Measurements from ENCODE around the gene LPP. TPM values are rescaled to one million over a fixed set of nuclear protein-coding genes. Genes with fewer than 3 reads are reported as not detected.
A peak's percentile ranks its signal among the peaks of the same experiment; 100 is the strongest.

The LPP gene
- total and polyA plus RNA-seq, 8 donors, result 4.9 to 84.4 (median 45.9) TPM

DNA sequence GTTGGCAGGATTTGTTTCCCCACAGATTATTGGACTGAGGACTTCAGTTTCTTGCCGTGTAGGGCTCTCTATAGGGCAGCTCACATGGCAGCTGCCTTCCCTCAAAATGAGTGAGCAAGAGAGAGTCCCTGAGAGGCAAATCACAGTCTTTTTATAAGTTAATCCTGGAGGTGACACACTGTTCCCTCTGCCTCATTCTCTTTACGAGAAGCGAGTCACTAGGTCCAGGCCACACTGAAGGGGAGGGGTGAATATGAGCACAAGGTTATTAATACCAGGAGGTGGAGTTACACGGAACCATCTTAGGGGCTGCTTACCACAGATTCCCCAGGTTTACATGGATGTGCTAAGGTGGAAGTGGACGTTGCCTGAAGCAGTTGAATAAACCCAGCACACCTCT, 77.0 kb downstream of the LPP start:
- peaks cover 4 to 9% (median 5%) of the 10 kb centered on the region in 3 donors for H3K4me1 ChIP-seq
- H3K27ac ChIP-seq, result no peak overlapping the region
- WGBS, 2 donors, result 90% methylated on average over 5 of the region's 5 CpGs
- FAIRE-seq (no peak), ATAC-seq (no peak), DNase-seq (no peak)
- no peak overlapping the region for H3K4me3 ChIP-seq
- H3K36me3 ChIP-seq, result no peaks in the 10 kb centered on the region
- intact Hi-C loops (cut with DNase I), result no loop called here
- no peaks in the 10 kb centered on the region for H3K27me3 ChIP-seq
- TF ChIP-seq, protein P1, sequence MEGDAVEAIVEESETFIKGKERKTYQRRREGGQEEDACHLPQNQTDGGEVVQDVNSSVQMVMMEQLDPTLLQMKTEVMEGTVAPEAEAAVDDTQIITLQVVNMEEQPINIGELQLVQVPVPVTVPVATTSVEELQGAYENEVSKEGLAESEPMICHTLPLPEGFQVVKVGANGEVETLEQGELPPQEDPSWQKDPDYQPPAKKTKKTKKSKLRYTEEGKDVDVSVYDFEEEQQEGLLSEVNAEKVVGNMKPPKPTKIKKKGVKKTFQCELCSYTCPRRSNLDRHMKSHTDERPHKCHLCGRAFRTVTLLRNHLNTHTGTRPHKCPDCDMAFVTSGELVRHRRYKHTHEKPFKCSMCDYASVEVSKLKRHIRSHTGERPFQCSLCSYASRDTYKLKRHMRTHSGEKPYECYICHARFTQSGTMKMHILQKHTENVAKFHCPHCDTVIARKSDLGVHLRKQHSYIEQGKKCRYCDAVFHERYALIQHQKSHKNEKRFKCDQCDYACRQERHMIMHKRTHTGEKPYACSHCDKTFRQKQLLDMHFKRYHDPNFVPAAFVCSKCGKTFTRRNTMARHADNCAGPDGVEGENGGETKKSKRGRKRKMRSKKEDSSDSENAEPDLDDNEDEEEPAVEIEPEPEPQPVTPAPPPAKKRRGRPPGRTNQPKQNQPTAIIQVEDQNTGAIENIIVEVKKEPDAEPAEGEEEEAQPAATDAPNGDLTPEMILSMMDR (IDR thresholded peaks at IDR 0.05), result no peak
- no peaks in the 10 kb centered on the region for H3K9me3 ChIP-seq

DNA sequence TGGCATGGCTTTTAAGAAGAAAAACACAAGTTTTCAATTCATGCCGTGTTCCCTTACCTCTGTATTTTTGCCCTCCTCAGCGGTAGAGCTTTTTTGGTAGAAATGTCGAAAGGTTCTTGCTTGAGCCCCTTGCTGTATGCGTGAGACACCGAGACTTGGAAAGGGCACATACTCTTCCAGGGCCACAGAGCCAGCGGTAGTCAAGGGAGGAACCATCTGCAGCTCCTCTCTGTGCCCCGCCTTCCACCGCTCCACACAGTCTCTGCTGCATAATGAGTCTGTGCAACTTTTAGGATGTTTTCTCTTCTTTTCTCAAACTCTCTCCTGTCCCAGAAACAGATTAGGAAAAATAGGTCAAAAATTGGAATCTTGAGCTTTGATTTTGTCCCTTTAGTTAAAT, 77.5 kb downstream of the LPP start:
- Histone ChIP-seq H3K9me3 (no peaks in the 10 kb centered on the region), H3K27me3 (no peaks in the 10 kb centered on the region), H3K36me3 (no peaks in the 10 kb centered on the region), H3K27ac (no peak overlapping the region), H3K4me1 (peaks cover 4 to 9% (median 5%) of the 10 kb centered on the region in 3 donors), H3K4me3 (no peak overlapping the region)
- TF ChIP-seq, protein P1 (IDR thresholded peaks at IDR 0.05), result no peak
- intact Hi-C loops (cut with DNase I), result no loop called here
- WGBS, 2 donors, result 97 to 98% methylated on average over 8 of the region's 8 CpGs
- ATAC-seq (no peak), DNase-seq (no peak), FAIRE-seq (no peak)

DNA sequence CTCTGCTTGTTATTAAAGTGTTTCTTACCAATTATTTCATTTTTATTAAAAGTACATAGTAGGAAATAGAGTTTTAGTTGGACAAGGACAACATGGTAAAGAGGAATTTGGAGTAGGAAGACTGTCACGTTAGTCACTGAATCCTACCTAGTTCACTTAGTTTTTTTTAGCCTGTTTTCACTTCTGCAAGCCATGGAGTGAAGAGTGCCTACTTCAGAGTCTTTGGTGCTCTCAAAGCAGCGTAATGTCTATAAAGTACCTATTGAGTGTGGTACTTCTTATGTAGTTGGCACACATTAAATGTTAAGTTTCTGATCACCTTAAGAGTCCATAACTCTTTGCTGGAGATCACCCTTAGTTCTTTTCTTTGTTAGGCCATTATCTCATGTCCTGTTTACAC, 78.7 kb downstream of the LPP start:
- no peaks in the 10 kb centered on the region for H3K36me3 ChIP-seq
- no peak for ATAC-seq
- H3K27me3 ChIP-seq, result no peaks in the 10 kb centered on the region
- TF ChIP-seq, protein P1 (IDR thresholded peaks at IDR 0.05), result no peak
- DNase-seq, result no peak
- no peak overlapping the region for H3K4me3 ChIP-seq
- no peaks in the 10 kb centered on the region for H3K9me3 ChIP-seq
- intact Hi-C loops (cut with DNase I), result no loop called here
- FAIRE-seq, result no peak
- 50 to 75% methylated on average over 2 of the region's 2 CpGs for WGBS, 2 donors
- peaks cover 4 to 9% (median 5%) of the 10 kb centered on the region in 3 donors for H3K4me1 ChIP-seq
- no peak overlapping the region for H3K27ac ChIP-seq

DNA sequence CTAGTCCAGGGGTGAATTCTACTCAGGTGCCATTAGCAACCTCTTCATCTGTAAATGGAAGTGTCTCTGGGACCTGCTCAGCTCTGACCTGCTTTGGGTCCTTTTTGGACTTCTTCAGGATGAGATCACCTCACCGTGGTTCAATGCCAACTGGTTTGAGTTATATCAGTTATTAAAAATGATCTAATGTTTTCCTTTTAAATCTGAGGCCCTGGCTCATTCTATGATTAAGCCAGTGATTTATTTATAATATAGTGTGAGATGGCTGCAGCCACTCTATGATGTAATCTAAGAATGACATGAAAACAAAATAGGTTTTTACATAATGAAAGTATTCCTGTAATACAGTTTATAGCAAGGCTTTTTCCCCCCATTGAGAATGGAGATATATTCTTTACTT, 79.4 kb downstream of the LPP start:
- WGBS, 2 donors, result 11 to 25% methylated on average over 1 of the region's 1 CpG
- H3K36me3 ChIP-seq, result no peaks in the 10 kb centered on the region
- no peak overlapping the region for H3K4me3 ChIP-seq
- intact Hi-C loops (cut with DNase I), result no loop called here
- H3K27ac ChIP-seq, result peak overlapping the region in 1 of 4 donors; percentile 9
- H3K4me1 ChIP-seq, result peaks cover 4 to 9% (median 5%) of the 10 kb centered on the region in 3 donors
- H3K9me3 ChIP-seq, result no peaks in the 10 kb centered on the region
- DNase-seq (no peak), FAIRE-seq (no peak), ATAC-seq (peak; percentile 41 to 70 (median 56))
- TF ChIP-seq, protein P1 (IDR thresholded peaks at IDR 0.05), result no peak
- no peaks in the 10 kb centered on the region for H3K27me3 ChIP-seq

DNA sequence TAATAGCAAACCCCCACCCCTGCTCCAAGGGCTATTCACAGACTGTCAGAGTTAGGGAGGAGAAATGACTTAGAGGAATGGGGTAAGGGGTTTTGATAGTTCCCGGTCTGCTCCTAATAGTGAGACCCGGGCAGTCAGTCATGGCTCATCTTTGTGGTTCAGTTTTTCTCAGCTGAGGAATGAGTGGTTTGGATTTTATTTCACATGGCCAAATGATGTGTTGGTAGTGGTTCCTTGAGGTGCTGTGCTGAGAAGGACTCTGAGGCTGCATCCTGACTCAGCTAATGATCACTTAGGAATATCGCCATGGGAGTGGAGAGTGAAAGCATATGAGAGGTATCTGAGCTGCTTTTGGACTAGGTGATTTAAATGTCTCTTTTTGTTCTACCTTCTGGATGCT, 80.2 kb downstream of the LPP start:
- H3K27ac ChIP-seq, result no peak overlapping the region
- H3K4me1 ChIP-seq, result peaks cover 3 to 5% (median 4%) of the 10 kb centered on the region in 3 donors
- DNase-seq, result no peak
- WGBS, 2 donors, result 97% methylated on average over 3 of the region's 3 CpGs
- H3K9me3 ChIP-seq, result no peaks in the 10 kb centered on the region
- no peak for ATAC-seq
- H3K27me3 ChIP-seq, result no peaks in the 10 kb centered on the region
- no peak overlapping the region for H3K4me3 ChIP-seq
- FAIRE-seq, result no peak
- TF ChIP-seq, protein P1 (IDR thresholded peaks at IDR 0.05), result no peak
- no peaks in the 10 kb centered on the region for H3K36me3 ChIP-seq
- intact Hi-C loops (cut with DNase I), result no loop called here
